HepG2 (cell line): ENCODE results near the gene TEX28. TPM values are rescaled to one million over a fixed set of nuclear protein-coding genes. Genes with fewer than 3 reads are reported as not detected.
"Not testable (repeated sequence)": the region's sequence is repeated elsewhere in the genome, so short reads cannot be mapped to it uniquely, and the experiment has no call there.

ENCODE experiments used
- ATAC-seq: fragments of 200-7000 bp; cut with Tn5 transposase; 3 replicates; pipeline ENCODE4 v1.9.1; 2020; ENCODE audit warnings: mild to moderate bottlenecking, moderate library complexity
- BruUV-seq: library from RNA; stranded (reverse); fragments of 400-500 nt; replicated peaks from 2 replicates; lab custom pipeline; 2021; lab: Mats Ljungman, UMichigan
- CTCF ChIA-PET: fragments of 300-600 bp; formaldehyde crosslinking; extraction: SDS; loops from one replicate; lab custom pipeline; 2021; ENCODE audit warnings: low total read pairs, inconsistent platforms, low intra/inter-chr PET ratio; lab: Yijun Ruan, JAX
- POLR2A ChIA-PET: fragments of 350-600 bp; sonication (Branson Sonifier 250); formaldehyde crosslinking; loops from one replicate; lab custom pipeline; 2020; ENCODE audit warnings: antibody characterized with exemption, inconsistent platforms; lab: Yijun Ruan, JAX
- DNase-seq: peaks from one replicate; pipeline ENCODE4 v3.0.0-alpha.2; 2015; ENCODE audit warnings: low spot score
- FAIRE-seq: peaks from 3 replicates; lab custom pipeline; 2011; peaks lifted over from hg19 to GRCh38; lab: Jason Lieb, UNC
- H2AFZ ChIP-seq: one replicate; pipeline ENCODE4 v1.6.1; 2011; ENCODE audit warnings: low read length, inconsistent platforms
- H3K27ac ChIP-seq: fragments of 300-600 bp; 3 replicates; pipeline ENCODE4 v1.8.0; 2011; ENCODE audit warnings: mixed run types, mild to moderate bottlenecking, mixed read lengths, low read length, inconsistent platforms; ENCODE audit not compliant: insufficient read depth; ENCODE audit errors: extremely low read length
- H3K27me3 ChIP-seq, 2 experiments: fragments of 200-600 bp in 1 of 2; 2 replicates in 1 of 2; 3 replicates in 1 of 2; pipeline versions ENCODE4 v1.6.0 to v1.8.0; 2011; ENCODE audit warnings: low read length in 2 of 2, mild to moderate bottlenecking in 2 of 2, moderate library complexity in 2 of 2, inconsistent platforms in 1 of 2; ENCODE audit not compliant: insufficient read depth in 2 of 2, control insufficient read depth in 1 of 2
- H3K36me3 ChIP-seq, 2 experiments: fragments of 200-600 bp in 1 of 2; replicated peaks in 1 of 2; 2 replicates in 1 of 2; 3 replicates in 1 of 2; pipeline versions ENCODE4 v1.5.1 to v1.8.0; 2011; ENCODE audit warnings: low read length in 2 of 2, inconsistent platforms in 1 of 2; ENCODE audit not compliant: insufficient read depth in 2 of 2, control insufficient read depth in 1 of 2
- H3K4me1 ChIP-seq: 2 replicates; pipeline ENCODE4 v1.5.1; 2012; ENCODE audit warnings: low read length, inconsistent platforms; ENCODE audit not compliant: insufficient read depth
- H3K4me2 ChIP-seq: 2 replicates; pipeline ENCODE4 v1.6.0; 2011; ENCODE audit warnings: low read depth, low read length, inconsistent platforms
- H3K4me3 ChIP-seq, 3 experiments: fragments of 200-600 bp in 1 of 3; sonication (generic), shearing (Covaris generic) in 1 of 3; replicated peaks in 1 of 3; 2 replicates each; pipeline ENCODE4 v1.5.1; 2011 to 2016; ENCODE audit warnings: low read length in 3 of 3, inconsistent platforms in 2 of 3, low read depth in 2 of 3, mild to moderate bottlenecking in 2 of 3, control low read depth in 1 of 3, mixed read lengths in 1 of 3; ENCODE audit not compliant: insufficient read depth in 1 of 3
- H3K79me2 ChIP-seq: one replicate; pipeline ENCODE4 v1.6.1; 2011; ENCODE audit warnings: low read length, inconsistent platforms; ENCODE audit not compliant: insufficient read depth
- H3K9ac ChIP-seq: 2 replicates; pipeline ENCODE4 v1.6.0; 2011; ENCODE audit warnings: mild to moderate bottlenecking, low read depth, low read length, inconsistent platforms; ENCODE audit not compliant: insufficient read depth
- H3K9me3 ChIP-seq: 2 replicates; pipeline ENCODE4 v1.5.1; 2012; ENCODE audit warnings: mild to moderate bottlenecking, low read length
- H4K20me1 ChIP-seq: 2 replicates; pipeline ENCODE4 v1.6.0; 2011; ENCODE audit warnings: inconsistent platforms, mild to moderate bottlenecking, low read length, moderate library complexity; ENCODE audit not compliant: insufficient read depth
- TMF1 ChIP-seq: sonication (generic); formaldehyde crosslinking; IDR thresholded peaks from 2 replicates; pipeline ENCODE4 v1.8.1; 2022; ENCODE audit warnings: low read depth, missing genetic modification reagents
- ZFP36L2 ChIP-seq: sonication (generic); formaldehyde crosslinking; IDR thresholded peaks from 2 replicates; pipeline ENCODE4 v1.4.0; 2020; ENCODE audit warnings: missing genetic modification reagents
- WGBS: methylation state at CpG from one replicate; pipeline ENCODE4 v1.1.6; 2017; ENCODE audit warnings: low lambda C conversion rate; 5-methylcytosine and 5-hydroxymethylcytosine counted together
- in situ Hi-C: cut with HindIII; loops from 2 replicates; pipeline ENCODE4 v1.10.0; 2017; ENCODE audit warnings: low pct_unique_long_range_greater_than_20kb; ENCODE audit not compliant: extremely low pct_ligation_motif_present
- intact Hi-C: fragments of 100-400 bp; cut with micrococcal nuclease; formaldehyde crosslinking; loops from one replicate; pipeline ENCODE4 v1.10.0; 2022; ENCODE audit not compliant: unreplicated experiment
- polyA plus RNA-seq, 8 experiments: library from polyadenylated mRNA; depleted of rRNA in 3 of 8; stranded (reverse) in 7 of 8; unstranded in 1 of 8; fragments of >200 nt; fragmentation: Illumina TruSeq in 4 of 8; extraction: Trizol in 4 of 8; gene quantifications; 2 replicates each; pipeline versions ENCODE4 v1.2.1 to v1.2.3, GENCODE V29; 2011 to 2016; ENCODE audit warnings: low read depth in 4 of 8, missing spikeins in 1 of 8, mixed read lengths in 1 of 8; ENCODE audit not compliant: insufficient read depth in 1 of 8
- total RNA-seq, 5 experiments: library from RNA; depleted of rRNA; stranded (reverse); fragments of >200 nt; fragmentation: Illumina TruSeq; extraction: Trizol; gene quantifications; 2 replicates each; pipeline ENCODE4 v1.2.3, GENCODE V29; 2016; ENCODE audit warnings: low read depth in 1 of 5
- TF ChIP-seq, protein P1 (sequence below): sonication (generic); formaldehyde crosslinking; IDR thresholded peaks from 2 replicates; pipeline ENCODE4 v1.5.1; 2020; ENCODE audit warnings: mild to moderate bottlenecking, missing genetic modification reagents, moderate library complexity

Gene TEX28
- total and polyA plus RNA-seq, 2 of the 13 experiments (the other 11 are each of a cell fraction or from before 2014, with no cell fraction given): not detected

DNA sequence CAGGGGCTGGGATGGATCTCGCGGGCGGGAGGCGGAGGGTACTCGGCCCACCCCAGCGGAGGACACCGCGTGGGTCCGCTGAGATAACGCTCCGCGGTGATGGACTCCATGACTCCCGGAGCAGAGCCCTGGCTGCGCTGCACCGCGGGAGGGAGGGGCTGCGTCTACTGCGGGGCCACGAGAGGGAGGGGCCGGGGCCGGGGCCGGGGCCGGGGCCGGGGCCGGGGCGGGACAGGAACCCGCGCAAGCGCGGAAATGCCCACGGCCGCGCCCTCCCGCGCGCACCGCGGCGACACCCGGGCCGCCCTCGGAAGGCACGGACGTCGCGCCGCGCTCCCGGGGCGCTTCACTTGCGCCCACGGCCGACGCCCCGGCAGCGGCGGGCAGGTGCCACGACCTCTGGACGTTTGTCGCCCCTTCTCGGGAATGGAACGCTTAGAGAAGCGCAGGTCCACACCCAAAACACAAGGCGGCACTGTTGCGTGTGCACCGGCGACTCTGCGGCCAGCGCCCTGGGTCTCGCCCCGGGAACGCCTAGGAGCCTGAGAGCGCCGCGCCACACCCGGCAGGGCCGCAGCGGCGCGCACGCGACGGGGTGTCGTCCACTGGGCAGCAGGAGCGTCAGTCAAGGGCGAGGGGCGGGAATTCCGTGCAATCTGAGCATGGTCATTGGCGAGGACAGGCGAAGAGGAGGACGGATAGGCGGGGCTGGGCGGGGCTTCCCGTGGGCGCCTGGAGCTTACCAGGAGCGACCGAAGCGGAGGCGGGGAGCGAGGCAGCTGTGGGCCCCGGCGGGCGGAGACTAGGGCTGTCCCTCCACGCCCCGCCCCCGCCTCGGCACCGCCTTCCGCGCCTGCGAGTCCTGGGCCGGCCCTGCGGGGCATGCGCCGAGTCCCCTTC is 46.7 kb upstream of the TEX28 start:
- in situ Hi-C loops, BruUV-seq, H3K9me3 ChIP-seq, H2AFZ ChIP-seq, H3K27ac ChIP-seq, H3K27me3 ChIP-seq, H3K9ac ChIP-seq, H3K36me3 ChIP-seq, H3K4me2 ChIP-seq, CTCF ChIA-PET, H3K4me3 ChIP-seq, DNase-seq, H3K79me2 ChIP-seq, POLR2A ChIA-PET, intact Hi-C loops, H3K4me1 ChIP-seq, H4K20me1 ChIP-seq: not testable (repeated sequence)
- FAIRE-seq (peak; percentile 99), ATAC-seq (peak; percentile 68)
- WGBS: no CpG with 5 or more reads among the region's 115 CpGs

DNA sequence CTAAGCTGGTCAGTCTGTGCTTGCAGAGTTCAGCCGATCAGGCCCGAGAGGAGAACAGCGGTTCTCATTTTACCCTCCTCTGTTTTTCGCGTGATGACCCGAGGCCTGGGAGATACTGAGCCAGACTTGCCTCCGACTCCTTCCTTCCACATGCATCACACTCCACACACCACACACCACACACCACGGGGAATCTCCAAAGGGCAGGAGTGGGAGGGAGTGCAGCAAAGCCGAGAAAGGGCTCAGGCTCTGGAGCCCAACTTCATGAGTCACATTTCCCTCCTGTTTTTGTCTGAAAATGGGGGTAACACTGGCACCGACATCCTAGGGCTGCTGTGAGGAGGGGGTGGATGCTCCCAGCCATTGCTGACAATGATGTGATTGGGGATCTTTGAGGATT is 39.6 kb upstream of the TEX28 start:
- intact Hi-C loops: no loop called here
- no peak overlapping the region for H3K27ac ChIP-seq
- H3K27me3 ChIP-seq: peaks cover 2 to 15% of the 10 kb centered on the region in 2 experiments; a peak in 2 of 5 replicates
- no peak overlapping the region for H3K4me2 ChIP-seq
- FAIRE-seq (no peak), ATAC-seq (no peak), DNase-seq (no peak)
- H3K9me3 ChIP-seq: no peaks in the 10 kb centered on the region
- no peaks in the 10 kb centered on the region for H3K4me1 ChIP-seq
- TF ChIP-seq ZFP36L2 (CRISPR knock-in tag): no peak
- no peak for TF ChIP-seq TMF1 (CRISPR knock-in tag)
- TF ChIP-seq, protein P1, sequence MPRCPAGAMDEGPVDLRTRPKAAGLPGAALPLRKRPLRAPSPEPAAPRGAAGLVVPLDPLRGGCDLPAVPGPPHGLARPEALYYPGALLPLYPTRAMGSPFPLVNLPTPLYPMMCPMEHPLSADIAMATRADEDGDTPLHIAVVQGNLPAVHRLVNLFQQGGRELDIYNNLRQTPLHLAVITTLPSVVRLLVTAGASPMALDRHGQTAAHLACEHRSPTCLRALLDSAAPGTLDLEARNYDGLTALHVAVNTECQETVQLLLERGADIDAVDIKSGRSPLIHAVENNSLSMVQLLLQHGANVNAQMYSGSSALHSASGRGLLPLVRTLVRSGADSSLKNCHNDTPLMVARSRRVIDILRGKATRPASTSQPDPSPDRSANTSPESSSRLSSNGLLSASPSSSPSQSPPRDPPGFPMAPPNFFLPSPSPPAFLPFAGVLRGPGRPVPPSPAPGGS (CRISPR knock-in tag): no peak
- ChIA-PET CTCF (no interaction called here), POLR2A (no interaction called here)
- no peak overlapping the region for H2AFZ ChIP-seq
- 23% methylated on average over 6 of the region's 10 CpGs for WGBS
- no peaks in the 10 kb centered on the region for H3K36me3 ChIP-seq
- no peaks in the 10 kb centered on the region for H4K20me1 ChIP-seq
- H3K79me2 ChIP-seq: no peaks in the 10 kb centered on the region
- in situ Hi-C loops: no loop called here
- H3K4me3 ChIP-seq: no peak overlapping the region
- BruUV-seq: no TSS peak
- no peak overlapping the region for H3K9ac ChIP-seq
